Measurements from ENCODE around the gene MPI.

- TF ChIP-seq POLR2A (IDR thresholded peaks at IDR 0.05) (no peak), CTCF (IDR thresholded peaks at IDR 0.05) (no peak)
These were observed 20.0 kb upstream of the MPI start for GRCh38 chr15:74869726-74870407.

Data from suprapubic skin (tissue), 3 donors.